ENCODE measurements around the gene ZNF217.
"Not testable (repeated sequence)": the region's sequence is repeated elsewhere in the genome, so short reads cannot be mapped to it uniquely, and the experiment has no call there.

The ZNF217 gene

DNA sequence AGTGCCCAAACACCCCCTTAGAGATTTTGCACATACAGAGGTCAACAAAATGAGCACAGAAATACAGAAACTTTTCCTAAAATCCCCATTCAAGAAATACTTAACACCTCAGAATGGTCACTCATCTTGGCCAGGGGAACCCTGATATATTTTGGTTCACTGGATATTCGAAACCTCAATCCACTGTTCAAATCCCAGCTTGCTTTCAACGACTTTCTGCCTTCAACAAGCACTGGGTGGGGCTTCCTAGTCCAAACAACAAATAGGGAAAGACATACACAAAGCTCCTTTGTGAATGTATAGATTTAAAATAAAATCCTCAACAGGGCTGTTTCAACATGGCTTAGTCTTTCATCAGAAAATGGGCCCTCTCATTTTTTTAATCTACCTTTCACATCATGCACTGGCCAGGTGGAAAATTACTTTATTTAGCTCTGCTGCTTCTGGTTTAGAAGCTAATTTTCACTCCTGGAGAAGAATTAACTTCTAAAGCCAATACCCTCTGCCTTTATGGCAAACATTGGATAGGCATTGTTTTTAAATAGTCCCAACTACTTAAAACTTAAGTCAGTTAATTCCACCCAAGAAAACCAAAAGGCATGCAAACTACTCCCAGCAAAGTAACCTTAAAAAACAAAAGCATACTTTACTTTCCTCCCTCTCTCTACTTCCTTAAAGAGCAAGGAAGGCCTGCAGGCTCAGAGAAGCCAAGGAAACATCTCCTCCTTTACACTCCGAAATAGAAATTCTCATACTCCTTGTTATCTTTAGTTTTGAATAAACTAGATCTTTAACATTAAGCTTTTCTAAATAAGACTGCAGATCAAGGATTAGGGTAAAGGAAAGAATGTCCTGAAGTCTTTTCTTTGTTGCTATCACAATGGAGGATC lies 9.7 kb downstream of the ZNF217 start:
- Mint-ChIP-seq H3K4me1 (peaks cover 54% of the 10 kb centered on the region), H3K36me3 (ENCODE audit: low read depth) (peaks cover 24% of the 10 kb centered on the region), H3K27ac (peak overlapping the region in 2 of 3 experiments; percentile 37 to 51)
- not testable (repeated sequence) for H3K27me3 Mint-ChIP-seq (ENCODE audit: low read depth); H3K9me3 Mint-ChIP-seq; H3K4me3 Mint-ChIP-seq

DNA sequence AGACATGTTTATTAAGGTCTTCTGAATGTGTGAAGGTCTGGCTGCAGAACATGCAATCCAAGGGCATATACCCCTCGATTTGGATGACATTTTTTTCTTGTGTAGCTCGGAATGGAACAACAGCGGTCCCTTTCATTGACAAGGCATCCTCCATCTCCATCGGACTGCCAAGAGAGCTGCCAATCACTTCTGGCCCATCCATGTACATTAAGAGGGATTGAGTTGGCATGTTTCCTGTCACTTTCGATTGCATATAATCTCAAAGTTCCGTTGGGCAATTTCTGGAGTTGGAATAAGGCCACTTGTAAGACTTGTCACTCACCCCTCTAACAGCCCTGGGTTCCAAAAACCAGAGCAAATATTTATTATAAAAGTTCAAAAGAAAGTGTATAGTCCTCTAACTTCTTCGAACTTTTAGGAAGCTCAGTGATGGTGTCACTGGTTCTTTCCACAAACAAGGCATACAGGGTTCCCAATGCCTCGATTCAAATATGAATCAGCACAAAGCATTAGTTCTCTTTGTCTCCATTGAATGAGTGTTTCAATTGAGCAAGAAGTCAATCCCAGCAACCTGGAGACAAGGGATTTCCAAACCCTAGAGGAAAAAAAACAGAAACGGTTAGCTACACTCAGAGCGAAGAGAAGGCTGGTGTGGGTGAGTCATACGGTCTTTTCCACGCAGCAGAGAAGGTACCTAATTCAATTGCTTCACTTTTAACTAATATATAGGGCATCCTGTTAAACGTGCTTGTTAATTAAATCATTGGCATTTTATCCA lies 10.9 kb downstream of the ZNF217 start:
- Mint-ChIP-seq H3K4me3 (no peak overlapping the region), H3K4me1 (peaks cover 53% of the 10 kb centered on the region)
- TF ChIP-seq, protein P1, sequence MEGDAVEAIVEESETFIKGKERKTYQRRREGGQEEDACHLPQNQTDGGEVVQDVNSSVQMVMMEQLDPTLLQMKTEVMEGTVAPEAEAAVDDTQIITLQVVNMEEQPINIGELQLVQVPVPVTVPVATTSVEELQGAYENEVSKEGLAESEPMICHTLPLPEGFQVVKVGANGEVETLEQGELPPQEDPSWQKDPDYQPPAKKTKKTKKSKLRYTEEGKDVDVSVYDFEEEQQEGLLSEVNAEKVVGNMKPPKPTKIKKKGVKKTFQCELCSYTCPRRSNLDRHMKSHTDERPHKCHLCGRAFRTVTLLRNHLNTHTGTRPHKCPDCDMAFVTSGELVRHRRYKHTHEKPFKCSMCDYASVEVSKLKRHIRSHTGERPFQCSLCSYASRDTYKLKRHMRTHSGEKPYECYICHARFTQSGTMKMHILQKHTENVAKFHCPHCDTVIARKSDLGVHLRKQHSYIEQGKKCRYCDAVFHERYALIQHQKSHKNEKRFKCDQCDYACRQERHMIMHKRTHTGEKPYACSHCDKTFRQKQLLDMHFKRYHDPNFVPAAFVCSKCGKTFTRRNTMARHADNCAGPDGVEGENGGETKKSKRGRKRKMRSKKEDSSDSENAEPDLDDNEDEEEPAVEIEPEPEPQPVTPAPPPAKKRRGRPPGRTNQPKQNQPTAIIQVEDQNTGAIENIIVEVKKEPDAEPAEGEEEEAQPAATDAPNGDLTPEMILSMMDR (IDR thresholded peaks at IDR 0.05; ENCODE audit: unreplicated experiment in 3 of 3), result no peak

DNA sequence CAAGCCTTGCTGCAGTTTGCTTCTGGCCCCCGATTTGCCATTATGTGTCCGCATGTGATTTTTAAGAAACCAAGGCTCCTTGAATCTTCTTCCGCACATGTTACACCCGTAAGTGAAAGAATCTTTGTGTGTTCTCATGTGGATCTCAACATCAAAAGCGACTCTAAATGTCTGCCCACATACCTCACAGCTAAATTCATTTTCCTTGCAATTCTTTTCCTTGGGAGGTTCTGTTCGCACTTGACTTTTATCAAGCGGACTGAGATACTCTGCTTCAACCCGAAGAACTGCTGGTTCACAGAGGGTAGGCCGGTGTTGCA lies 11.4 kb downstream of the ZNF217 start:
- Mint-ChIP-seq H3K27ac (peak overlapping the region in 1 of 3 experiments; percentile 19), H3K4me3 (no peak overlapping the region), H3K27me3 (ENCODE audit: low read depth) (no peaks in the 10 kb centered on the region), H3K4me1 (peaks cover 53% of the 10 kb centered on the region), H3K9me3 (no peaks in the 10 kb centered on the region), H3K36me3 (ENCODE audit: low read depth) (peaks cover 29% of the 10 kb centered on the region)
- TF ChIP-seq, protein P1 (IDR thresholded peaks at IDR 0.05; ENCODE audit: unreplicated experiment in 3 of 3), result no peak

More for the DNA sequence above, 10.9 kb downstream of the ZNF217 start:
- H3K27me3 Mint-ChIP-seq (ENCODE audit: low read depth), result no peaks in the 10 kb centered on the region
- peaks cover 24% of the 10 kb centered on the region for H3K36me3 Mint-ChIP-seq (ENCODE audit: low read depth)
- no peaks in the 10 kb centered on the region for H3K9me3 Mint-ChIP-seq
- peak overlapping the region; percentile 19 to 59 (median 39) for H3K27ac Mint-ChIP-seq

DNA sequence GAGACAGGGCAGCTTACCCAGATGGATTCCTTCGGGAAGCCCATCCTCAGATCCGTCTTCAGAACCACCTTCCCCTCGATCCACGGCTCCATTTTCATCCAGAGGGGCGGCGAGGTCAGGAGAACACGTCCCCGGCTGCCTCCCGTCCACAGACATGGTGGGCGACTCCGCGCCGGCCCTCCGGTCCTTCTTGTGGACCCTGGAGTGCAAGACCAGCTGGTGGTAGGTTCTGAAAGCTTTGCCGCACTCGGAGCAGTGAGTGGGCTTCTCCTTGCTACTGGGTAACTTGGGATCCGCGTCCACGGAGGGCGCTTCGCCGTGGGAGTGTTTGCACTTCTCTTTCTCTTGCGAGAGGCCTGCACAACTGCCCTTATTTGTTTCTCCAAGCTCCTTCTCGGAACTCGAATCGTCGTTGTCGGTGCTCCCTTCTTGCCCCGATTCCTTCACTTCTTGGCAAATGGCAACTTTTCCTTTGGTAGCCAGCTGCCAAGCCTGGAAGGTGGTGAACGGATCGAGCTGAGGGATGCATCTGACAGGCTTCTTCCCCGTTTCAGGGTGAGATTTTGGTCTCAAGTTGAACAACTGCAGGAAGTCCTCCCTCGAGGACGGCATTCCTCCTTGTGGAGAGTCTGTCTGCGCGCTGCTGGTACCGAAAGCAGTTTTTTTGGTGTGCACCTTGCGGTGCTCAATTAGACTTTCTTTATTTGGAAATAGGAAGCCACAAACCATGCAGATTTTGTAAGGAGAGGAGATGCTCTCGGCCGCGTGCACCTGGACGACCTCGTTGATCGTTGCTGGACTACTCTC lies 12.0 kb downstream of the ZNF217 start:
- Mint-ChIP-seq H3K27me3 (ENCODE audit: low read depth) (no peaks in the 10 kb centered on the region), H3K27ac (peak overlapping the region in 1 of 3 experiments; percentile 19), H3K9me3 (no peaks in the 10 kb centered on the region), H3K4me3 (no peak overlapping the region), H3K36me3 (ENCODE audit: low read depth) (peaks cover 35% of the 10 kb centered on the region), H3K4me1 (peaks cover 51% of the 10 kb centered on the region)
- TF ChIP-seq, protein P1 (IDR thresholded peaks at IDR 0.05; ENCODE audit: unreplicated experiment in 3 of 3), result no peak

DNA sequence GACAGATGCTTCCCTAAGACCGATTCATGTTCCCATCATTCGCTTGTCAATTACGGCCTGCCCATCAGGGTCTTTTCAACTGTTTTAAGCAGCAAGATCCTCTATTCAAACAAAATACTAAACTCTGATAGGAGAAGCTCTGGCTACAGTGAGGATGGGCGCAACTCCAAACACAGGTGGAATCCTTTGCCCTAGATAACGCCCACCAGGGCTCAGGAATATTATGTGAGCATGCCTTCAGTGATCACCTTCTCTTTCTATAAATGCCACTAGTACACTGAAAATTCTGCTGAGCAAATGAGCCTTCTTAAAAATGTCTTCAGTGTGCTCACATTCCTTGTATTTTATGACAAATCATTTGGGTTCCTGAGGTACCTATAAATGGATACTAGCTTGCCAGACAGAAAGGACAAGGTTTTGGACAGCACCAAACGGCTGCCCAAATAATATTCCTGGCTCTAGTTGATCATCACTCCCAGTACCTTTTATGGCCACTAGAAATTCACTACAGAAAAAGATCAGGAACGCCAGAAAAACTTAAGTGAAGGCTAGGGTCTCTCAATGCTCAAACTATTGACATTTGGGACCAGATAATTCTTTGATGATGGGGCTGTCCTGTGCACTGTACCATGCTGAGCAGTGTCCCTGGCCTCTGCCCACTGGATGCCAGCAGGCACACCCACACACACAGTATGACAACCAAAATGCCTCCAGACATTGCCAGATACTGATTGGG lies 13.1 kb downstream of the ZNF217 start:
- no peaks in the 10 kb centered on the region for H3K27me3 Mint-ChIP-seq (ENCODE audit: low read depth)
- H3K4me1 Mint-ChIP-seq, result peaks cover 40% of the 10 kb centered on the region
- H3K9me3 Mint-ChIP-seq, result no peaks in the 10 kb centered on the region
- H3K36me3 Mint-ChIP-seq (ENCODE audit: low read depth), result peaks cover 46% of the 10 kb centered on the region
- peak overlapping the region; percentile 9 to 77 (median 51) for H3K27ac Mint-ChIP-seq
- H3K4me3 Mint-ChIP-seq, result no peak overlapping the region
- TF ChIP-seq, protein P1 (IDR thresholded peaks at IDR 0.05; ENCODE audit: unreplicated experiment in 3 of 3), result no peak

All from nephron (organoid).